K562 (cell line): ENCODE data around the gene PRSS53. TPM values are rescaled to one million over a fixed set of nuclear protein-coding genes. Genes with fewer than 3 reads are reported as not detected.

Source experiments
- ATAC-seq: fragments of 200-7000 bp; cut with Tn5 transposase; 3 replicates; pipeline ENCODE4 v1.9.1; 2020; ENCODE audit warnings: moderate library complexity
- BruUV-seq: library from RNA; stranded (reverse); fragments of 400-500 nt; replicated peaks from 2 replicates; lab custom pipeline; 2021; lab: Mats Ljungman, UMichigan
- CTCF ChIA-PET: fragments of 300-600 bp; formaldehyde crosslinking; extraction: SDS; loops from one replicate; lab custom pipeline; 2021; ENCODE audit warnings: low intra/inter-chr PET ratio; lab: Yijun Ruan, JAX
- POLR2A ChIA-PET: fragments of 300-600, 350-650 bp; sonication (Branson Sonifier 250); formaldehyde crosslinking; extraction: SDS; loops from one replicate; lab custom pipeline; 2021; ENCODE audit warnings: antibody characterized with exemption, inconsistent platforms; lab: Yijun Ruan, JAX
- DNase-seq, 4 experiments: peaks; one replicate each; pipeline versions ENCODE4 v3.0.0 to v3.0.0-alpha.2; 2011 to 2018; ENCODE audit warnings: low spot score in 3 of 4, mixed read lengths in 3 of 4; ENCODE audit errors: extremely low read depth in 1 of 4
- FAIRE-seq: peaks from 2 replicates; lab custom pipeline; 2011; peaks lifted over from hg19 to GRCh38; lab: Jason Lieb, UNC
- H2AFZ ChIP-seq: 2 replicates; pipeline ENCODE4 v1.6.0; 2011; ENCODE audit warnings: low read depth, low read length, control low read depth, inconsistent platforms
- H3K27ac ChIP-seq: fragments of 200-600 bp; 3 replicates; pipeline ENCODE4 v1.8.0; 2011; ENCODE audit warnings: low read depth, mild to moderate bottlenecking, control low read depth, inconsistent platforms, low read length, moderate library complexity, mixed read lengths; ENCODE audit errors: extremely low read depth
- H3K27me3 ChIP-seq, 2 experiments: fragments of 300-600 bp in 1 of 2; 2 replicates in 1 of 2; 3 replicates in 1 of 2; pipeline versions ENCODE4 v1.6.0 to v1.8.0; 2011; ENCODE audit warnings: inconsistent platforms in 2 of 2, low read length in 2 of 2, mild to moderate bottlenecking in 1 of 2, mixed read lengths in 1 of 2, moderate library complexity in 1 of 2; ENCODE audit not compliant: control insufficient read depth in 2 of 2, insufficient read depth in 2 of 2
- H3K36me3 ChIP-seq: fragments of 300-600 bp; 3 replicates; pipeline ENCODE4 v1.8.0; 2011; ENCODE audit warnings: mild to moderate bottlenecking, low read length, inconsistent platforms; ENCODE audit not compliant: control insufficient read depth, insufficient read depth
- H3K4me1 ChIP-seq, 2 experiments: fragments of 200-600 bp in 1 of 2; replicated peaks in 1 of 2; 2 replicates in 1 of 2; 3 replicates in 1 of 2; pipeline versions ENCODE4 v1.5.1 to v1.8.0; 2011; ENCODE audit warnings: inconsistent platforms in 2 of 2, low read length in 2 of 2, mild to moderate bottlenecking in 1 of 2, mixed read lengths in 1 of 2, moderate library complexity in 1 of 2; ENCODE audit not compliant: control insufficient read depth in 2 of 2, insufficient read depth in 2 of 2
- H3K4me2 ChIP-seq: 2 replicates; pipeline ENCODE4 v1.6.1; 2011; ENCODE audit warnings: low read length, control low read depth, inconsistent platforms, mixed read lengths; ENCODE audit not compliant: insufficient read depth
- H3K4me3 ChIP-seq: fragments of 200-600 bp; sonication (generic), shearing (Covaris generic); 2 replicates; pipeline ENCODE4 v1.5.1; 2016; ENCODE audit warnings: control low read depth, inconsistent platforms
- H3K79me2 ChIP-seq: fragments of 200-600 bp; 3 replicates; pipeline ENCODE4 v1.8.0; 2011; ENCODE audit warnings: low read length, inconsistent platforms; ENCODE audit not compliant: control insufficient read depth, insufficient read depth
- H3K9ac ChIP-seq, 2 experiments: 2 replicates each; pipeline versions ENCODE4 v1.6.0 to v1.6.1; 2011; ENCODE audit warnings: low read depth in 2 of 2, low read length in 2 of 2, control low read depth in 1 of 2, inconsistent platforms in 1 of 2, mild to moderate bottlenecking in 1 of 2, mixed read lengths in 1 of 2; ENCODE audit not compliant: insufficient read depth in 1 of 2
- H3K9me1 ChIP-seq: one replicate; pipeline ENCODE4 v1.6.0; 2011; ENCODE audit warnings: inconsistent platforms, mild to moderate bottlenecking, low read length, moderate library complexity; ENCODE audit not compliant: control insufficient read depth, insufficient read depth
- H3K9me3 ChIP-seq: replicated peaks from 2 replicates; pipeline ENCODE4 v1.5.1; 2011; ENCODE audit warnings: low read depth, low read length, inconsistent platforms; ENCODE audit not compliant: control insufficient read depth, insufficient read depth
- H4K20me1 ChIP-seq: replicated peaks from 2 replicates; pipeline ENCODE4 v1.6.1; 2011; ENCODE audit warnings: low read length, inconsistent platforms, mixed read lengths; ENCODE audit not compliant: control insufficient read depth, insufficient read depth
- CBX1 ChIP-seq: sonication (generic); IDR thresholded peaks from 2 replicates; pipeline ENCODE4 v1.6.1; 2016; ENCODE audit warnings: antibody characterized with exemption, low read depth, mild to moderate bottlenecking
- GABPA ChIP-seq: fragments of 200-800 bp; sonication (Bioruptor generic); conservative IDR thresholded peaks from 2 replicates; pipeline ENCODE4 v1.6.1; 2016; ENCODE audit warnings: low read depth, missing genetic modification characterization, missing compliant biosample characterization
- HNRNPL ChIP-seq: fragments of 200-400 bp; formaldehyde crosslinking; IDR thresholded peaks from 2 replicates; pipeline ENCODE4 v1.6.1; 2017; ENCODE audit warnings: low read depth, mild to moderate bottlenecking, low read length
- KAT7 ChIP-seq: sonication (generic); formaldehyde crosslinking; IDR thresholded peaks from 2 replicates; pipeline ENCODE4 v1.8.0; 2022; ENCODE audit warnings: missing genetic modification reagents, mild to moderate bottlenecking, borderline replicate concordance
- NFATC3 ChIP-seq: fragments of 450-650 bp; IDR thresholded peaks from 2 replicates; pipeline ENCODE4 v1.6.1; 2017; ENCODE audit warnings: mild to moderate bottlenecking
- PTBP1 ChIP-seq: fragments of 200-400 bp; formaldehyde crosslinking; IDR thresholded peaks from 2 replicates; pipeline ENCODE4 v1.6.1; 2017; ENCODE audit warnings: low read depth, low read length
- SMARCA4 ChIP-seq: fragments of 450-650 bp; IDR thresholded peaks from 2 replicates; pipeline ENCODE4 v1.6.1; 2016
- STAG1 ChIP-seq: sonication (generic); formaldehyde crosslinking; IDR thresholded peaks from 2 replicates; pipeline ENCODE4 v1.5.0; 2020; ENCODE audit warnings: missing genetic modification reagents, borderline replicate concordance
- STAT5A ChIP-seq: IDR thresholded peaks from 2 replicates; pipeline ENCODE4 v1.6.1; 2012; ENCODE audit warnings: low read length, inconsistent platforms, borderline replicate concordance
- U2AF2 ChIP-seq: fragments of 200-400 bp; formaldehyde crosslinking; optimal IDR thresholded peaks from 2 replicates; pipeline ENCODE3; 2017; ENCODE audit warnings: low read depth, mild to moderate bottlenecking, low read length
- XRCC4 ChIP-seq: IDR thresholded peaks from one replicate; pipeline ENCODE4 v1.6.1; 2011; ENCODE audit not compliant: insufficient read depth, insufficient read length; ENCODE audit errors: extremely low read depth
- ZC3H11A ChIP-seq: IDR thresholded peaks from 2 replicates; pipeline ENCODE4 v1.6.1; 2012; ENCODE audit warnings: low read depth, low read length, improper control_type of control experiment
- WGBS: fragments of 100-300 bp; shearing (Covaris generic); methylation state at CpG from one replicate; pipeline ENCODE4 v1.1.6; 2016; ENCODE audit warnings: low coverage, mixed read lengths; ENCODE audit not compliant: insufficient coverage; ENCODE audit errors: missing lambda C conversion rate; 5-methylcytosine and 5-hydroxymethylcytosine counted together
- in situ Hi-C: fragments of 300-500 bp; cut with MboI; formaldehyde crosslinking; loops from 4 replicates; pipeline ENCODE4 v1.15.0; 2018; ENCODE audit warnings: inconsistent platforms, mixed read lengths
- intact Hi-C: fragments of 100-400 bp; cut with micrococcal nuclease; formaldehyde crosslinking; loops from 2 replicates; pipeline ENCODE4 v1.14.2; 2022
- polyA plus RNA-seq, 8 experiments: library from polyadenylated mRNA; depleted of rRNA in 4 of 8; stranded (reverse) in 5 of 8; unstranded in 3 of 8; fragments of >200 nt; fragmentation: Nextera tagmentation in 2 of 8; fragmentation: Illumina TruSeq in 1 of 8; extraction: Ambion mirVana in 2 of 8; extraction: Trizol in 1 of 8; gene quantifications; 2 replicates each; pipeline versions ENCODE4 v1.2.1 to v1.2.3, GENCODE V29; 2011 to 2014; ENCODE audit warnings: inconsistent platforms in 1 of 8, missing spikeins in 1 of 8
- total RNA-seq, 7 experiments: library from RNA; depleted of rRNA in 6 of 7; stranded (reverse); fragments of >200 nt in 6 of 7; fragmentation: Illumina TruSeq in 2 of 7; extraction: Trizol in 2 of 7; gene quantifications; 2 replicates each; pipeline versions ENCODE4 v1.2.1 to v1.2.3, GENCODE V29; 2011 to 2021; ENCODE audit warnings: low replicate concordance in 1 of 7
- TF ChIP-seq, protein P1 (sequence below): fragments of 250-450 bp; sonication (Bioruptor Pico); IDR thresholded peaks from 2 replicates; pipeline ENCODE4 v1.8.0; 2022; ENCODE audit warnings: inconsistent platforms, mild to moderate bottlenecking, moderate library complexity, borderline replicate concordance
- TF ChIP-seq, protein P2 (sequence below): fragments of 250-450 bp; sonication (Bioruptor Pico); IDR thresholded peaks from 2 replicates; pipeline ENCODE4 v1.8.0; 2022; ENCODE audit warnings: moderate library complexity, mild to moderate bottlenecking, inconsistent platforms
- TF ChIP-seq, protein P3 (sequence below): sonication (generic); formaldehyde crosslinking; IDR thresholded peaks from 2 replicates; pipeline ENCODE4 v1.8.1; 2022; ENCODE audit warnings: missing genetic modification reagents
- TF ChIP-seq, protein P4 (sequence below): sonication (generic); formaldehyde crosslinking; IDR thresholded peaks from 2 replicates; pipeline ENCODE4 v1.8.1; 2023; ENCODE audit warnings: mild to moderate bottlenecking, missing genetic modification reagents

The PRSS53 gene
- total and polyA plus RNA-seq, 9 of the 15 experiments (the other 6 are each of a cell fraction or from before 2014, with no cell fraction given): 0.40 to 1.9 (median 0.78) TPM; not detected in 2

DNA sequence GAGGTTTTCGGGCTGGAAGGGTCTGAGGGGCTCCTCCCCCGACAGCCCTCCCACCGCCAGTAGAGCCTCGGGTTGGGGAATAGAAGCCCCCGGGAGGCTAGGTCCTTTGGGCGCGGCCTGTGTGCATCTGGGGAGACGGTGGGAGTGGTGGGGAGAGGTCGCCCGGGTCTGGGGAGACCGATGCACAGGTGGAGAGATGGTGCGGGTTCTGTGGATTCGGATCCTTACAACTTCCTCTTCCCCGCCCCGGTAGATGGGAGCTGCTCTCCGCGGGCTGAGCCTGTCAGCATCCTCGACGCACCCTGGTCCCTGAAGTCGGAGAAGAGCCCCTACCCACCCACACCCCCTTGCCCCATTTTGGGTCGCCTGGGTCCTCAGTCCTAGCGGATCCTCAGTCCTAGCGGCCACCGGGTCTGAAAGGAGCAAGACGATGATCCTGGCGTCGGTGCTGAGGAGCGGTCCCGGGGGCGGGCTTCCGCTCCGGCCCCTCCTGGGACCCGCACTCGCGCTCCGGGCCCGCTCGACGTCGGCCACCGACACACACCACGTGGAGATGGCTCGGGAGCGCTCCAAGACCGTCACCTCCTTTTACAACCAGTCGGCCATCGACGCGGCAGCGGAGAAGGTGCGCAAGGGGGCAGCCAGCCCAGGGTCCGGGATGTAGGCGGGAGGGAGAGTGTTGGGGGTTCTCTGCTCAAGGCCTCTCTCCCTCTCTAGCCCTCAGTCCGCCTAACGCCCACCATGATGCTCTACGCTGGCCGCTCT is 20.2 kb upstream of the PRSS53 start:
- ATAC-seq: no peak; the same call in 2 of the 3 replicates
- Histone ChIP-seq H2AFZ (peak overlapping the region; percentile 99; the same call in 1 of the 2 replicates), H3K27ac (peak overlapping the region; percentile 61; the same call in 1 of the 3 replicates), H3K9me3 (no peaks in the 10 kb centered on the region), H3K4me2 (peak overlapping the region; percentile 81), H3K4me3 (peak overlapping the region; percentile 98), H3K79me2 (peaks cover 13% of the 10 kb centered on the region), H3K36me3 (peaks cover 44% of the 10 kb centered on the region; the same call in 2 of the 3 replicates), H3K9me1 (no peaks in the 10 kb centered on the region), H3K27me3 (no peaks in the 10 kb centered on the region), H3K4me1 (peaks cover 8 to 36% of the 10 kb centered on the region in 2 experiments), H4K20me1 (no peaks in the 10 kb centered on the region; the same call in 1 of the 2 replicates), H3K9ac (peak overlapping the region; percentile 87 to 93)
- ChIA-PET POLR2A (interaction anchor here (0.7 kb wide), 1 partner anchor 8 kb away, joined by 3 read pairs; the partner anchor contains the start of gene KAT8), CTCF (no interaction called here)
- in situ Hi-C loops: no loop called here
- WGBS: 69% methylated on average over 33 of the region's 57 CpGs
- intact Hi-C loops: loop anchor here (5.0 kb wide), 1 partner anchor 33 kb away; no protein-coding TSS in a partner anchor
- no peak for FAIRE-seq
- no peak for DNase-seq
- TSS peak; percentile 55 for BruUV-seq
- no peak for TF ChIP-seq U2AF2
- no peak for TF ChIP-seq GABPA (tag)
- no peak for TF ChIP-seq HNRNPL
- TF ChIP-seq, protein P1, sequence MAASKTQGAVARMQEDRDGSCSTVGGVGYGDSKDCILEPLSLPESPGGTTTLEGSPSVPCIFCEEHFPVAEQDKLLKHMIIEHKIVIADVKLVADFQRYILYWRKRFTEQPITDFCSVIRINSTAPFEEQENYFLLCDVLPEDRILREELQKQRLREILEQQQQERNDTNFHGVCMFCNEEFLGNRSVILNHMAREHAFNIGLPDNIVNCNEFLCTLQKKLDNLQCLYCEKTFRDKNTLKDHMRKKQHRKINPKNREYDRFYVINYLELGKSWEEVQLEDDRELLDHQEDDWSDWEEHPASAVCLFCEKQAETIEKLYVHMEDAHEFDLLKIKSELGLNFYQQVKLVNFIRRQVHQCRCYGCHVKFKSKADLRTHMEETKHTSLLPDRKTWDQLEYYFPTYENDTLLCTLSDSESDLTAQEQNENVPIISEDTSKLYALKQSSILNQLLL (CRISPR knock-in tag): no peak
- TF ChIP-seq SMARCA4: no peak
- TF ChIP-seq STAT5A: no peak
- TF ChIP-seq, protein P2, sequence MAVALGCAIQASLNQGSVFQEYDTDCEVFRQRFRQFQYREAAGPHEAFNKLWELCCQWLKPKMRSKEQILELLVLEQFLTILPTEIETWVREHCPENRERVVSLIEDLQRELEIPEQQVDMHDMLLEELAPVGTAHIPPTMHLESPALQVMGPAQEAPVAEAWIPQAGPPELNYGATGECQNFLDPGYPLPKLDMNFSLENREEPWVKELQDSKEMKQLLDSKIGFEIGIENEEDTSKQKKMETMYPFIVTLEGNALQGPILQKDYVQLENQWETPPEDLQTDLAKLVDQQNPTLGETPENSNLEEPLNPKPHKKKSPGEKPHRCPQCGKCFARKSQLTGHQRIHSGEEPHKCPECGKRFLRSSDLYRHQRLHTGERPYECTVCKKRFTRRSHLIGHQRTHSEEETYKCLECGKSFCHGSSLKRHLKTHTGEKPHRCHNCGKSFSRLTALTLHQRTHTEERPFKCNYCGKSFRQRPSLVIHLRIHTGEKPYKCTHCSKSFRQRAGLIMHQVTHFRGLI: no peak
- TF ChIP-seq, protein P3, sequence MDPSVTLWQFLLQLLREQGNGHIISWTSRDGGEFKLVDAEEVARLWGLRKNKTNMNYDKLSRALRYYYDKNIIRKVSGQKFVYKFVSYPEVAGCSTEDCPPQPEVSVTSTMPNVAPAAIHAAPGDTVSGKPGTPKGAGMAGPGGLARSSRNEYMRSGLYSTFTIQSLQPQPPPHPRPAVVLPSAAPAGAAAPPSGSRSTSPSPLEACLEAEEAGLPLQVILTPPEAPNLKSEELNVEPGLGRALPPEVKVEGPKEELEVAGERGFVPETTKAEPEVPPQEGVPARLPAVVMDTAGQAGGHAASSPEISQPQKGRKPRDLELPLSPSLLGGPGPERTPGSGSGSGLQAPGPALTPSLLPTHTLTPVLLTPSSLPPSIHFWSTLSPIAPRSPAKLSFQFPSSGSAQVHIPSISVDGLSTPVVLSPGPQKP (CRISPR knock-in tag): no peak
- TF ChIP-seq STAG1: no peak
- no peak for TF ChIP-seq ZC3H11A
- 0 out of 2 replicates have a peak, but pooled peaks have one; percentile 15 for TF ChIP-seq KAT7 (CRISPR knock-in tag)
- TF ChIP-seq, protein P4, sequence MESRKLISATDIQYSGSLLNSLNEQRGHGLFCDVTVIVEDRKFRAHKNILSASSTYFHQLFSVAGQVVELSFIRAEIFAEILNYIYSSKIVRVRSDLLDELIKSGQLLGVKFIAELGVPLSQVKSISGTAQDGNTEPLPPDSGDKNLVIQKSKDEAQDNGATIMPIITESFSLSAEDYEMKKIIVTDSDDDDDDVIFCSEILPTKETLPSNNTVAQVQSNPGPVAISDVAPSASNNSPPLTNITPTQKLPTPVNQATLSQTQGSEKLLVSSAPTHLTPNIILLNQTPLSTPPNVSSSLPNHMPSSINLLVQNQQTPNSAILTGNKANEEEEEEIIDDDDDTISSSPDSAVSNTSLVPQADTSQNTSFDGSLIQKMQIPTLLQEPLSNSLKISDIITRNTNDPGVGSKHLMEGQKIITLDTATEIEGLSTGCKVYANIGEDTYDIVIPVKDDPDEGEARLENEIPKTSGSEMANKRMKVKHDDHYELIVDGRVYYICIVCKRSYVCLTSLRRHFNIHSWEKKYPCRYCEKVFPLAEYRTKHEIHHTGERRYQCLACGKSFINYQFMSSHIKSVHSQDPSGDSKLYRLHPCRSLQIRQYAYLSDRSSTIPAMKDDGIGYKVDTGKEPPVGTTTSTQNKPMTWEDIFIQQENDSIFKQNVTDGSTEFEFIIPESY (CRISPR knock-in tag): peak; percentile 64; the same call in 1 of the 2 replicates
- no peak for TF ChIP-seq XRCC4
- TF ChIP-seq PTBP1: no peak
- TF ChIP-seq CBX1: 0 out of 2 replicates have a peak, but pooled peaks have one; percentile 15
- no peak for TF ChIP-seq NFATC3
